Activated T-helper 2 cell treated with anti-CD3 and anti-CD28 coated beads, Interferon-gamma antibody, Interleukin-2, Interleukin-4, amounts not matched to agents 10 μg/mL and 5 μg/mL and 100 μg/mL, durations not matched to agents 14 hours and 24 hours and 36 hours (primary cell): ENCODE results near the gene EDNRA. TPM values are rescaled to one million over a fixed set of nuclear protein-coding genes. Genes with fewer than 3 reads are reported as not detected.

Experiments
- DNase-seq: peaks from one replicate; pipeline ENCODE4 v3.0.0; 2021; ENCODE audit warnings: low spot score
- H3K27ac Mint-ChIP-seq: one replicate; pipeline ENCODE4 v1.8.0; 2021; ENCODE audit warnings: mixed read lengths
- H3K27me3 Mint-ChIP-seq: one replicate; pipeline ENCODE4 v1.8.0; 2021; ENCODE audit warnings: low read depth, mixed read lengths
- H3K36me3 Mint-ChIP-seq: one replicate; pipeline ENCODE4 v1.8.0; 2021; ENCODE audit warnings: low read depth, mixed read lengths
- H3K4me1 Mint-ChIP-seq: one replicate; pipeline ENCODE4 v1.8.0; 2021; ENCODE audit warnings: low read depth, mixed read lengths
- H3K4me3 Mint-ChIP-seq: one replicate; pipeline ENCODE4 v1.8.0; 2021; ENCODE audit warnings: low read depth, mild to moderate bottlenecking, moderate library complexity, mixed read lengths
- H3K9me3 Mint-ChIP-seq: one replicate; pipeline ENCODE4 v1.8.0; 2021; ENCODE audit warnings: mixed read lengths
- intact Hi-C: fragments of 100-400 bp; cut with micrococcal nuclease; formaldehyde crosslinking; loops from one replicate; pipeline ENCODE4 v1.15.1; 2023
- total RNA-seq: library from RNA; stranded (reverse); gene quantifications from 2 replicates; pipeline ENCODE4 v1.2.3, GENCODE V29; 2022

The EDNRA gene
- total RNA-seq, 1 donor from 2014 or later: not detected

DNA sequence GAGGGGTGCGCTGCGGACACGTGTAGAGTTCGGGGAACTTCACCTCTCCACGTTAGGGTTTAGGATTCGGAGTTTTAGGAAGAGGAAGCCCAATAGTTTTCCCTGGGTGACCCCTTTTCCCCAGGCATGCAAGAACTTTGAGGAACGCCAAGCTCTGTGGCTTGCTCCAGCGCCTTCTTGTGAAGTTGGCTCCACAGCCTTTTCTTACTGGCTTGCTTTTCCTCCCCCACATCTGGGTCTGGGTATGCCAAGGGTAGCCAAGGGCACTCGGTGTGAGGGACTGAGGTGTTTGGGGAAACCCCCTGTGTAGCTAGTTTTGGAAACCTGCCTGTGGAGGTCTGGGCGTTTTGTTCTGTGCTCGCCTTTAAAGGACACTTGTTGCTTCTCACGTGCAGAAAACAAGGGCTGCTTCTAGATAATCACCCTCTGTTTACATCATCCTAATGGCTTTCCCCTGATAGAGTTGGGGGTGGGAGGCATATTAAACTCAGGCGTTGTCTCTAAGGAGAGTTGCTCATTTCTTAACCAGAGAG is 746 bp downstream of the EDNRA start:
- no peak overlapping the region for H3K4me3 Mint-ChIP-seq
- no peaks in the 10 kb centered on the region for H3K4me1 Mint-ChIP-seq
- DNase-seq: no peak
- peaks cover 28% of the 10 kb centered on the region for H3K27me3 Mint-ChIP-seq
- intact Hi-C loops: no loop called here
- no peak overlapping the region for H3K27ac Mint-ChIP-seq
- no peaks in the 10 kb centered on the region for H3K36me3 Mint-ChIP-seq
- no peaks in the 10 kb centered on the region for H3K9me3 Mint-ChIP-seq

DNA sequence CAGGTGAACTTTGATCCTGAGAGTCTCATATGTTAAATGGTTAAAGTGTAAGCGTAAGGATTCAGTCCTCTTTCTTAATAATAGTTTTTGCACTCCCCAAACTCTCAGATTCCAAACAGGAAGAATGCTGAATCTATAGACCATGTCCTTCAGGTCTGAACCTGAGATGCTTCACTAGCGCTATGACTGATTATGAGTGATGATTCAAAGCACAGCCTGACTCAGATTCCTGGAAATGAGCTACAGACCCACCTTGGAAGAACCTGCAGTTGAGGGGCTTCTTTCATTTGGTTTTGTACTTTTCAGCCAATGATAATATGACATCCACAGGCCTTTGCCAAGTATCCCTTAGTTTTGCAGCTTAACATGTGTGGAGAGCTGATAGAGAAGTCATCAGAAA is 1.4 kb downstream of the EDNRA start:
- Mint-ChIP-seq H3K9me3 (no peaks in the 10 kb centered on the region), H3K36me3 (no peaks in the 10 kb centered on the region), H3K27me3 (peaks cover 28% of the 10 kb centered on the region), H3K4me1 (no peaks in the 10 kb centered on the region), H3K4me3 (no peak overlapping the region), H3K27ac (no peak overlapping the region)
- intact Hi-C loops: no loop called here
- no peak for DNase-seq

DNA sequence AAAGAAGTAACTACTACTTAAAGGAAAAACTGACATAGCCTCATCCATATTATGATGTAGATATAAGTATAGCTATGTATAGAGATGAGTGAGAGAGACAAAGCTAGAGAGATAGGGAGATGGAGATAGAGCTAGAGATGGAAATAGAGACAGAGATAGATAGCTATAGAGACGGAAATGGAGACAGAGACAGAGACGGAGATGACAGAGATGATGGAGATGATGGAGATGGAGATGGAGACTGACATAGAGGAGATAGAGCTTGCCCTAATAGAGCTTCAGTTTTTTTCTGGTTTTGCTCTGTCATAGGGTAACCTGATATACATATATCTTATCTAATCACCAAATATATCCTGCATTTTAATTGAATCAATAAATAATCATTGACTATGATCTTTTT is 4.3 kb downstream of the EDNRA start:
- Mint-ChIP-seq H3K4me3 (no peak overlapping the region), H3K27ac (no peak overlapping the region), H3K27me3 (peaks cover 19% of the 10 kb centered on the region), H3K36me3 (no peaks in the 10 kb centered on the region), H3K9me3 (no peaks in the 10 kb centered on the region), H3K4me1 (no peaks in the 10 kb centered on the region)
- intact Hi-C loops: no loop called here
- no peak for DNase-seq

DNA sequence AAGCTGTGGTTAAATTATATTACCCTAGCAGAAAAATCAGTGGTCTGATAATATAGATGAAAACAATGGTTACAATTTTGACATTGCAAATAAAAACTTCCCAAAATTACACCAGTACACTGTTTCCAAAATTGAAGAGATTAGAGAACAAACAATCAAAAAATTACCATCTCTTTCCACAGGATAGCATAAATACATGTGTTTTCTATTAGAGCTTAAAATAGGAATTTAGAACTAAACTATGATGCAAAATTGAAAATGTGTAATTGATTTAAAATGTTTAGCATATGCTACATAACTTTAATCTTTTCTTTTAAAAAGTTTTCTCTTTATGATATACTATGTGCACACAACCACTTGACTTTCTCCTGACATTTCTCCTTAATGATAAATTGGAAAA is 6.7 kb downstream of the EDNRA start:
- H3K4me1 Mint-ChIP-seq: no peaks in the 10 kb centered on the region
- H3K36me3 Mint-ChIP-seq: no peaks in the 10 kb centered on the region
- H3K4me3 Mint-ChIP-seq: no peak overlapping the region
- no peak for DNase-seq
- no peak overlapping the region for H3K27ac Mint-ChIP-seq
- intact Hi-C loops: no loop called here
- peaks cover 2% of the 10 kb centered on the region for H3K27me3 Mint-ChIP-seq
- no peaks in the 10 kb centered on the region for H3K9me3 Mint-ChIP-seq

DNA sequence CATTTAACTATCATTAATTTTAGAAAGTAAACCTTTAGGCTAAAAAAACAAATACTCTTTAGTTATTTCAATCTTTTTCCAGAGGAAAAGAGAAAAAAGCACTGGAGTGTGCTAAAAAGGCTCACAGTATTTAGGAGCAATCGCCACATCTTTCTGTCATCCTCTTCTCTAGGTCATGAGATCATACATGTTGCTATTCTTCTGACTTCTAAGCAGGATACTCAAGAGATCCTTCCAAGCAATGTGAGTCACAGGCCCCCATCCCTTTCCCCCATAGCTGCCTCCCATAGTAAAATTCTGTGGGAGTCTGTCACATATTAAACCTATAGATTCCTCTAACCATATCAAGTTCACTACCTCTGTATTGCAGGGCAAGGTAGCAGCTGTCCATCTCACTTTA is 7.7 kb downstream of the EDNRA start:
- H3K27ac Mint-ChIP-seq: no peak overlapping the region
- no peaks in the 10 kb centered on the region for H3K4me1 Mint-ChIP-seq
- H3K36me3 Mint-ChIP-seq: no peaks in the 10 kb centered on the region
- H3K9me3 Mint-ChIP-seq: no peaks in the 10 kb centered on the region
- no peak for DNase-seq
- H3K27me3 Mint-ChIP-seq: peaks cover 1% of the 10 kb centered on the region
- no peak overlapping the region for H3K4me3 Mint-ChIP-seq
- intact Hi-C loops: no loop called here

DNA sequence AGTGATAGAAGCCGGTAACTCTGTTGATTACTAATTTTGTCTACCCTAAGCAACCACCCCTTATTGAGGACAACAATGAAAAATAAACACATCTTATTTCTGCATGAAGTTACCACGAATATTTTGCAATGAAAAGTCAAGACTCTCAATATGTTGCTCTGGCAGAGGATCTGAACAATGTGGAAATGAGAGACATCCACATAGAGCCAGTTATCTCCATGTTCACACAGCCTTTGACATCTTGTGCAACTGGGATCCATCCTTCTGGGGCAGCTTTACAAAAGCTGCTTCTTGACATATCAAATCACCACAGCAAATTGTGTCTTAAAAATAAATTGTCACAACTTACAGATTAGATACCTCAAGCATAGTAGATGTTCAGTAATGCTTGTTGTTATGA is 10.2 kb downstream of the EDNRA start:
- Mint-ChIP-seq H3K27ac (no peak overlapping the region), H3K4me3 (no peak overlapping the region), H3K36me3 (no peaks in the 10 kb centered on the region), H3K9me3 (no peaks in the 10 kb centered on the region), H3K4me1 (no peaks in the 10 kb centered on the region), H3K27me3 (peaks cover 4% of the 10 kb centered on the region)
- DNase-seq: no peak
- intact Hi-C loops: no loop called here

- Mint-ChIP-seq H3K27me3 (peaks cover 6% of the 10 kb centered on the region), H3K4me1 (no peaks in the 10 kb centered on the region), H3K4me3 (no peak overlapping the region), H3K36me3 (no peaks in the 10 kb centered on the region), H3K9me3 (no peaks in the 10 kb centered on the region), H3K27ac (no peak overlapping the region)
- no peak for DNase-seq
- intact Hi-C loops: no loop called here
Measured at GRCh38 chr4:147492306-147492705, 11.4 kb downstream of the EDNRA start.

- Mint-ChIP-seq H3K4me3 (no peak overlapping the region), H3K27me3 (peaks cover 6% of the 10 kb centered on the region), H3K9me3 (no peaks in the 10 kb centered on the region)
Measured at GRCh38 chr4:147492761-147493160, 11.9 kb downstream of the EDNRA start.

DNA sequence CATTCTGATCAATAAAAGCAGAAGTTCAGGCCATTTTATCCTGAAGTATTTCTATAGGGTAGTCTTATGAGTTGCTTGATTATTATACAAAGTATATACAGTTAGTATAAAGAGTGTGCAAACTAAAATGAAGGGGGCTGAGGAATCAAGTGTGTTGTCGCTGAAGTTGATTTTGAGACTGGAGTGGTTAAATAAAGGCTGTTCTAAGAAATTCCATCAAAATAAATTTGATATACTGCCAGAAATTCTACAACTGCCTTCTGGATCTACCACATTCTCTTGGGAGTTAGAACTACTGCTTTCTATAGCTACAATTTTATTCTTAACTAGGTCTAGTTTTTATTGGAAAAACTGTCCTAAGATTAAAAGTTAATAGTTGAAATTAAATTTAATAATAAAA is 12.4 kb downstream of the EDNRA start:
- H3K4me3 Mint-ChIP-seq: no peak overlapping the region
- no peak for DNase-seq
- intact Hi-C loops: no loop called here
- no peaks in the 10 kb centered on the region for H3K4me1 Mint-ChIP-seq
- peaks cover 6% of the 10 kb centered on the region for H3K27me3 Mint-ChIP-seq
- H3K27ac Mint-ChIP-seq: no peak overlapping the region
- no peaks in the 10 kb centered on the region for H3K36me3 Mint-ChIP-seq
- H3K9me3 Mint-ChIP-seq: no peaks in the 10 kb centered on the region

More at GRCh38 chr4:147492761-147493160, 11.9 kb downstream of the EDNRA start:
- no peaks in the 10 kb centered on the region for H3K4me1 Mint-ChIP-seq
- no peaks in the 10 kb centered on the region for H3K36me3 Mint-ChIP-seq
- intact Hi-C loops: no loop called here
- H3K27ac Mint-ChIP-seq: no peak overlapping the region
- DNase-seq: no peak

DNA sequence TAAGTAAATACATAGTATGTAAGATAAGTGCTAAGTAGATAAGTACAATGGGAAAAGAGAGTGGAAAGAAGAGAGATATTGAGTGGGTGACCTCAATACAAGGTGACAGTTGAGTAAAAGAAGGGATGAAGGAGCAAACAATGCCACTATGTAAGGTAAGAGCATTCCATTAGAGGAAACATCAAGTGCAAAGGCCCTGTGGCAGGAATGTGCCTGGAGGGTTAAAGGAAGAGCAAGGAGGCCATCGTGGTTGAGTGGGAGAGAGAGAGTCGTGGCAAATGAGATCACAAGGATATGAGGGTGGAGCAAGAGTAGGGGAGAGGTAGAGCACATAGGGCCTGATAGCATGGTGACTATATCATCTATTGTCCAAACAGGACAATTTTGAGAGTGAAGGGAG is 13.4 kb downstream of the EDNRA start:
- no peaks in the 10 kb centered on the region for H3K9me3 Mint-ChIP-seq
- no peaks in the 10 kb centered on the region for H3K4me1 Mint-ChIP-seq
- H3K27ac Mint-ChIP-seq: no peak overlapping the region
- intact Hi-C loops: no loop called here
- no peaks in the 10 kb centered on the region for H3K36me3 Mint-ChIP-seq
- H3K4me3 Mint-ChIP-seq: no peak overlapping the region
- peaks cover 6% of the 10 kb centered on the region for H3K27me3 Mint-ChIP-seq
- no peak for DNase-seq

DNA sequence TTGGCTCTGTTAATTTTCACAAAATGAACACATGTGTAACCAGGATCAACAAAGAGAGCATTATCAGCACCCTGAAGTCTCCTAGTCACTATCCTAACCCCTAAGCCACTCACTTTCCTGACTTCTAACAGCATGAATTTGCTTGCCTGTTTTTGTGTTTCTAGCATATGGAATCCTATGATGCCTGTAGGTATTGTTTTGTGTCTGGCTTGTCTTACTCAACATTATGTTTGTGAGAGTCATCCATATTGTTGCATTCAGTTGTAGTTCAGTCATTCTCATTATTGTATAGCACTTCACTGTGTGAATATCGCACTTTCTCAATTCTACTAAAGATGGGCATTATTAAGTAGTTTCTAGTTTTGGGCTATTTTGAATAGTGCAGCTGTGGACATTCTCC is 15.6 kb downstream of the EDNRA start:
- intact Hi-C loops: no loop called here
- Mint-ChIP-seq H3K9me3 (no peaks in the 10 kb centered on the region), H3K27me3 (peaks cover 9% of the 10 kb centered on the region), H3K4me1 (no peaks in the 10 kb centered on the region), H3K4me3 (no peak overlapping the region), H3K27ac (no peak overlapping the region), H3K36me3 (no peaks in the 10 kb centered on the region)
- DNase-seq: no peak

GRCh38 chr4:147498031-147498660 is 17.2 kb downstream of the EDNRA start:
- H3K27me3 Mint-ChIP-seq: peaks cover 13% of the 10 kb centered on the region
- intact Hi-C loops: no loop called here
- no peak overlapping the region for H3K27ac Mint-ChIP-seq
- no peaks in the 10 kb centered on the region for H3K4me1 Mint-ChIP-seq
- no peaks in the 10 kb centered on the region for H3K36me3 Mint-ChIP-seq
- no peaks in the 10 kb centered on the region for H3K9me3 Mint-ChIP-seq
- H3K4me3 Mint-ChIP-seq: no peak overlapping the region
- no peak for DNase-seq

- H3K27ac Mint-ChIP-seq: no peak overlapping the region
Measured at GRCh38 chr4:147508346-147508745, 27.4 kb downstream of the EDNRA start.

GRCh38 chr4:147509386-147509785 is 28.5 kb downstream of the EDNRA start:
- Mint-ChIP-seq H3K9me3 (no peaks in the 10 kb centered on the region), H3K4me1 (no peaks in the 10 kb centered on the region), H3K36me3 (no peaks in the 10 kb centered on the region), H3K4me3 (no peak overlapping the region), H3K27ac (no peak overlapping the region), H3K27me3 (peaks cover 10% of the 10 kb centered on the region)
- intact Hi-C loops: no loop called here
- no peak for DNase-seq

More at GRCh38 chr4:147508346-147508745, 27.4 kb downstream of the EDNRA start:
- H3K36me3 Mint-ChIP-seq: no peaks in the 10 kb centered on the region
- intact Hi-C loops: no loop called here
- no peak for DNase-seq
- H3K9me3 Mint-ChIP-seq: no peaks in the 10 kb centered on the region
- H3K27me3 Mint-ChIP-seq: peaks cover 13% of the 10 kb centered on the region
- no peaks in the 10 kb centered on the region for H3K4me1 Mint-ChIP-seq
- no peak overlapping the region for H3K4me3 Mint-ChIP-seq
